Parathyroid adenoma (tissue), 2 donors: ENCODE results near the gene CFAP45.
A peak's percentile ranks its signal among the peaks of the same experiment; 100 is the strongest.

Experiments
- H2AFZ ChIP-seq: fragments of 300-600 bp; sonication (generic); one replicate; pipeline ENCODE4 v1.7.0; 2017; ENCODE audit warnings: antibody characterized with exemption, mild to moderate bottlenecking
- H3K27ac ChIP-seq: fragments of 300-600 bp; sonication (generic); one replicate; pipeline ENCODE4 v1.7.0; 2017
- H3K27me3 ChIP-seq: fragments of 300-600 bp; sonication (generic); one replicate; pipeline ENCODE4 v1.7.0; 2017; ENCODE audit warnings: low read length; ENCODE audit not compliant: control insufficient read depth, insufficient read depth
- H3K36me3 ChIP-seq: fragments of 300-600 bp; sonication (generic); one replicate; pipeline ENCODE4 v1.7.0; 2017; ENCODE audit warnings: low read length; ENCODE audit not compliant: control insufficient read depth, insufficient read depth
- H3K4me1 ChIP-seq: fragments of 300-600 bp; sonication (generic); one replicate; pipeline ENCODE4 v1.7.0; 2017; ENCODE audit warnings: control low read depth
- H3K4me2 ChIP-seq: fragments of 300-600 bp; sonication (generic); one replicate; pipeline ENCODE4 v1.7.0; 2017; ENCODE audit warnings: low read length
- H3K4me3 ChIP-seq: fragments of 300-600 bp; sonication (generic); one replicate; pipeline ENCODE4 v1.7.0; 2017; ENCODE audit warnings: low read depth, low read length
- H3K79me2 ChIP-seq: fragments of 300-600 bp; sonication (generic); one replicate; pipeline ENCODE4 v1.7.0; 2017; ENCODE audit warnings: control low read depth
- H3K9ac ChIP-seq: fragments of 300-600 bp; sonication (generic); one replicate; pipeline ENCODE4 v1.7.0; 2017; ENCODE audit warnings: mild to moderate bottlenecking
- H3K9me3 ChIP-seq: fragments of 300-600 bp; sonication (generic); one replicate; pipeline ENCODE4 v1.7.0; 2017; ENCODE audit warnings: low read length; ENCODE audit not compliant: control insufficient read depth
- TF ChIP-seq, protein P1 (sequence below): fragments of 300-600 bp; sonication (generic); IDR thresholded peaks from one replicate; pipeline ENCODE4 v1.7.0; 2017; ENCODE audit warnings: antibody characterized with exemption, mild to moderate bottlenecking
- donor health status: primary hyperparathyroidism.

The CFAP45 gene

DNA sequence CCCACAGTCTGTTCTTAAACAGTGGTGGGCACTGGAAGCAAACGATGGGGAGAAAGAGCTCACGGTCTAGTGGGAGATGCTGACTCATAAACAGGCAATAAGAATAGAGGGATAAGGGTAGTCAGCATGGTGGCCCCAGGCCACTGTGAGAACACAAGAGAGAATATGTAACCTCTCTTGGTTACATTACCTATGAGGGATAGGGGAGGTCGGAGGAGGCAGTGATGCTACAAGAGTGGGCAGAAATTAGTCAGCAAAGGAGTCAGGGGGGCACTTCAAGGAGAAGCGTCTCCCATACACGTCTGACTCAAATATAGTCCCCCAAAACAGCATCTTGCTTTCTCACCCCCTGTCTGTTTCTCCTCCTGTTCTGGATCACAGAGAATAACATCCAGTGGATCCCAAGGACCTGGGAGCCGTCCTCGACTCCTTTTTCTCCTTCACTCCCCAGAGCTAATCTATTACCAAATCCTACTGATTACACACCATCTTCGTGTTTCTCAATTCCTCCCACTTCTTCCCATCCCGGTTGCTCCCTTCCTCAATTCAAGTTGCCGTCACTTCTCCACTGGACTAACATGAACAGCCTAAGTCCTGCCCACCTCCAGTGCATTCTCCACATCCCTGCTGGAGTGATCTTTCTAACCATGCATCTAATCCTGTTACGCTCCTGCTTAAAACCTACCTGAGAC lies 71.2 kb downstream of the CFAP45 start:
- Histone ChIP-seq H3K27ac (no peak overlapping the region), H3K36me3 (no peaks in the 10 kb centered on the region), H3K27me3 (no peaks in the 10 kb centered on the region), H3K4me3 (no peak overlapping the region), H2AFZ (peak overlapping the region; percentile 42), H3K9ac (no peak overlapping the region), H3K4me1 (peaks cover 15% of the 10 kb centered on the region), H3K9me3 (no peaks in the 10 kb centered on the region), H3K4me2 (no peak overlapping the region), H3K79me2 (no peaks in the 10 kb centered on the region)
- TF ChIP-seq, protein P1, sequence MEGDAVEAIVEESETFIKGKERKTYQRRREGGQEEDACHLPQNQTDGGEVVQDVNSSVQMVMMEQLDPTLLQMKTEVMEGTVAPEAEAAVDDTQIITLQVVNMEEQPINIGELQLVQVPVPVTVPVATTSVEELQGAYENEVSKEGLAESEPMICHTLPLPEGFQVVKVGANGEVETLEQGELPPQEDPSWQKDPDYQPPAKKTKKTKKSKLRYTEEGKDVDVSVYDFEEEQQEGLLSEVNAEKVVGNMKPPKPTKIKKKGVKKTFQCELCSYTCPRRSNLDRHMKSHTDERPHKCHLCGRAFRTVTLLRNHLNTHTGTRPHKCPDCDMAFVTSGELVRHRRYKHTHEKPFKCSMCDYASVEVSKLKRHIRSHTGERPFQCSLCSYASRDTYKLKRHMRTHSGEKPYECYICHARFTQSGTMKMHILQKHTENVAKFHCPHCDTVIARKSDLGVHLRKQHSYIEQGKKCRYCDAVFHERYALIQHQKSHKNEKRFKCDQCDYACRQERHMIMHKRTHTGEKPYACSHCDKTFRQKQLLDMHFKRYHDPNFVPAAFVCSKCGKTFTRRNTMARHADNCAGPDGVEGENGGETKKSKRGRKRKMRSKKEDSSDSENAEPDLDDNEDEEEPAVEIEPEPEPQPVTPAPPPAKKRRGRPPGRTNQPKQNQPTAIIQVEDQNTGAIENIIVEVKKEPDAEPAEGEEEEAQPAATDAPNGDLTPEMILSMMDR, result no peak

DNA sequence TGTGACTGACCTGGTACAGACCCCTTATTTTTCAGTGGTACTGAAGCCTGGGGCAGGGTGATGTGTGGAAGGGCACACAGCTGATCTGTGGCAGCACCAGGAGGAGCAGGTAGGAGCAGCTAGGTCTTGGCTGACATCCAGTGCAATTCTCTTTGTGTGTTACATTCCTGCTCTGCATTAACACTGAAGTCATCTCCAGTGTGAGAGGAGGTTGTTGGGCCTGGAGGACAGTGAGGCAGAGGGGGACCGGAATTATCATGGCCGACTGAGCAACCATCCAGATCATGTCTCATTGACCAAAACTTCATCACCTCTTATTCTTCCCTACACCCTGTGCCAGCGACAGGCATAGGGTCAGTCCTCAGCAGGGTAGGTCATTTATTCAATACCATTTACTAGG lies 71.8 kb downstream of the CFAP45 start:
- H3K27me3 ChIP-seq, result no peaks in the 10 kb centered on the region
- H3K9me3 ChIP-seq, result no peaks in the 10 kb centered on the region
- H2AFZ ChIP-seq, result no peak overlapping the region
- H3K4me3 ChIP-seq, result no peak overlapping the region
- H3K36me3 ChIP-seq, result no peaks in the 10 kb centered on the region
- peaks cover 15% of the 10 kb centered on the region for H3K4me1 ChIP-seq
- TF ChIP-seq, protein P1, result no peak
- no peak overlapping the region for H3K4me2 ChIP-seq
- no peak overlapping the region for H3K9ac ChIP-seq
- no peaks in the 10 kb centered on the region for H3K79me2 ChIP-seq
- H3K27ac ChIP-seq, result no peak overlapping the region

- no peaks in the 10 kb centered on the region for H3K27me3 ChIP-seq
- TF ChIP-seq, protein P1, result no peak
These were observed 72.4 kb downstream of the CFAP45 start for GRCh38 chr1:159827549-159827948.

GRCh38 chr1:159827102-159827490 lies 72.9 kb downstream of the CFAP45 start:
- Histone ChIP-seq H3K4me2 (no peak overlapping the region), H3K79me2 (no peaks in the 10 kb centered on the region), H3K36me3 (no peaks in the 10 kb centered on the region), H3K27me3 (no peaks in the 10 kb centered on the region), H3K9ac (no peak overlapping the region), H3K27ac (no peak overlapping the region), H2AFZ (no peak overlapping the region), H3K9me3 (no peaks in the 10 kb centered on the region), H3K4me1 (peaks cover 15% of the 10 kb centered on the region), H3K4me3 (no peak overlapping the region)
- TF ChIP-seq, protein P1, result no peak

More at GRCh38 chr1:159827549-159827948, 72.4 kb downstream of the CFAP45 start:
- Histone ChIP-seq H3K9ac (no peak overlapping the region), H3K4me3 (no peak overlapping the region), H3K9me3 (no peaks in the 10 kb centered on the region), H3K4me2 (no peak overlapping the region), H3K27ac (no peak overlapping the region), H2AFZ (no peak overlapping the region), H3K4me1 (peaks cover 15% of the 10 kb centered on the region), H3K79me2 (no peaks in the 10 kb centered on the region), H3K36me3 (no peaks in the 10 kb centered on the region)
